ENCODE results near the gene SVBP.
A peak's percentile ranks its signal among the peaks of the same experiment; 100 is the strongest.

The SVBP gene

DNA sequence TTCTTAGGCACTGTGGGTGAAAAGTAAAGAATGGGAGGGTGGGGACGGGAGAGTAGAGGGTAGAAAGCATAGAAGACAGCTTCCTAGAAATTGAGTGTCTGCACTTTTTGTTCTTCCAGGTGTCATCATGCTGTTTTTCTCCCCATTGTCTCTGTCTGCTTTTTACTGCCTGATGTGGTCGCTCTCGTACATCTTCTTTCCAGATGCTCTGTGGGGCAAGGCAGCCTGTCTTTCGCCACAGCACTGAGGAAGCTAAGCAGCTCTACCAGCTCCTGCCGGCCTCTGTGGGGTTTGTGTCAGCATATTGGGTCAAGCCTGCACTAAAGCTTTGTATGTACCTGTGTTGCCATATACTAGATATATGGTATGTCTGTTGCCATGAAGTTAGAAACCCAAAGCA is 19.2 kb downstream of the SVBP start:
- DNase-seq, result no peak

DNA sequence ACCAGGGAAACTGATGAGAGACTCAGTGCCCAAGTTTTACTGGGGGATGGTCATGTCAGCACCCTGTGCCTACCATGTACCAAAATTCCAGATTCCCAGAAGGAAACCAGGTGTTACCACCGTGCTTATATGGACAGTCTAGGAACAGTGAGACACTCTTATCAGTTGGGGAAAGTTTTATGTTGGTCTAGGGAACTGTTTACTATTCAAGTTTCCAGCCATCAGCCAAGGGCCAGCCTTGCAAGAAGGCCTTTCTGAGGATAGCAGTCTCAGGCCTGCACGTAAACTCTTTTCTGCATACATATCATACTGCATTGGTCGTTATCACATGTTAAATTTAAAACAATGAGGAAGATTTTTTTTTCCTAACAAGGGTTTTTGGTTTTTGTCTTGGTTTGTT is 19.8 kb downstream of the SVBP start:
- DNase-seq, result no peak

- no peak for DNase-seq
These were observed 23.4 kb downstream of the SVBP start for GRCh38 chr1:42793824-42794223.

DNA sequence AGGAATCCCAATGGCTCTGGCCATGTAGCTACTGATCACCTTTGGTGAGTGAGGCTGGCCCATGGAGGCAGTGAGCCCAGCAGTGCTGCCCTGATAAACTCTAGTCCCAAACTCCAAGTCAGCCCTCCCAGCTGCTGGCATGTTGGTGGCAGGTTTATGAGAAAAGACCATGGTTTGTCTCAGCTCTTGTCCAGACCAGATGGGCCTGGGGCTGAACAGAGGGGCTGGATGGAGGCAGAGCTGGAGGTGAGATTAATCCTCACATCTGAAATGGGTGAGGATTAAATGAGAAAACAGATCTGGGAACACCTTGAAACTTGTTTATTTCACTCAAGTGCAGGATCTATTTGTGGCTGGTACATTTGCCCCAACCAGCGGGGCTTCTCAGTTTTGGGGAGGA is 29.2 kb downstream of the SVBP start:
- no peak for DNase-seq

GRCh38 chr1:42786097-42786496 is 31.1 kb downstream of the SVBP start:
- DNase-seq, result no peak

GRCh38 chr1:42784946-42785693 is 32.1 kb downstream of the SVBP start, which contains the start of gene TMEM269:
TMEM269 (plus strand) TSS chr1:42784991; CDS start chr1:42789894, 4,903 bp downstream.
- DNase-seq, result peak; percentile 29 to 31

DNA sequence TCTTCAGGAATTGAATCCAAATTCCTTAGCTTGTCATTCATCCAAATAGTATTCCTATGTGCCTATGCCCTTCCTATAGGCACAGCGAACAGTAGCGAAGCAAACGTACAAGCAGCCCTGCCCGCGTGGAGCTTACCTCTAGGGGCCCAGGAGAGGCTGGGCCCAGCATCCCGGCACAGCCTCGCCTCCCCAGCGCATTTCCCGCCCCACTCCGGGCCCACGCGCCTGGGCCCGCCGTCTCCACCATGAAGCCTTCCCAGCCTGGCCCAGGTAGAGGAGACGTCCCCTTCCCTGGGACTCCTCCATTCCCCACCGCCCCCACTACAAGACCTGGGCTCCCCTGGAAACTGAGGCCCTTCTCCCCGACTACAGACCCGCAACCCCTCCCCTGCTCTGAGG is 32.7 kb downstream of the SVBP start:
- DNase-seq, result no peak

DNA sequence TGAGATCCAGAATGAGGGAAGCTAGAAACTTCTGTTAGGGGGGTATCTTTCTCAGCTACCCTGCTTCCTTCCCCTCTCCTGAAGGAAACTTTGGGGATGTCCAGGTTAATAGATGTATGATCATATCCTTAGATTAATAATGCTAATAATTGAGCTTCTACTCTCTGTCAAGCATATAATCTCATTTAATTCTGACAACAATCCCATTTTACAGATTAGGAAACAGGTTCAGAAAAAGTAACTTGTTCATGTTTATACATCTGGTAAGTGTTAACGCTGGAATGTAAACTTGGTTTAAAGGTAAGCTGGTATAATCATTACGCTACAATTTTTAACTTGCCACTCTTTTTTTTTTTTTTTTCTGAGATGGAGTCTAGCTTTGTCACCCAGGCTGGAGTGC is 34.1 kb downstream of the SVBP start:
- no peak for DNase-seq

GRCh38 chr1:42780176-42780575 is 37.0 kb downstream of the SVBP start:
- no peak for DNase-seq

DNA sequence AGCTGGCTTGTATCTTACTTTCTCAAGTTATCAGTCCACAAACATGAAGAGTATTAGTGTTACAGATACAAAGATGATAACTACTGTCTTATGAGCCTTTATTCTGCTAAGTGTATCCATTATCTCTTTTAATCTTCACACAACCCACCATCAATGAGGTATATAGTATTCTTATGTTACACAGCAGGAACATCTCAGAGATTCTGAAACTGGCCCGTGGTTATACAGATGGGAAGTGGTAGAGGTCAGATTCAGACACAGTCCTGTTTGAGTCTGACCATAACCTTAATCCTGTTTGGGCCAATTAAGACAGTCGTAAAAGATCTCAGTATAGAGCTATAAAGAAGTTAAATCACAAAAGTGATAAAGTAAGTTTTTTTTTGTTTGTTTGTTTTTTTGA is 37.5 kb downstream of the SVBP start:
- DNase-seq, result no peak

DNA sequence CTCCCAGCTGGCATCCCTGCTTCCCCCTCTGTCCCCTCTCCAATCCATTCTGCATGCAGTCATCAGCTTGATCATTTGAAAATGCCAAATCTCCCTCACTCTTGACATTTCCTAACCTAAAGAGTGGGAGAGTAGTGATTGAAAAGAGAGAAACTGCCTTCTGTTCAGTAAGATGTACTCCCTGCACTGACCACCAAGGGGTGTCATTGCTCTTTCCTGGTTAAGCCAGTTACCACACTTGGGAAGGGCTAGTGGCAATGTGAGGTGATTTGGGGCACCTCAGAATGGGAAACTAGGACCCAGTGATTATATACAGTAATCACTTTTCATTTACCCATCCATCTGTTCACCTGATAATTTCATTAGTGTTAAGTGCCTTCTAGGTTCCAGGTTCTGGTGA is 39.3 kb downstream of the SVBP start:
- DNase-seq, result peak; percentile 25 to 37

DNA sequence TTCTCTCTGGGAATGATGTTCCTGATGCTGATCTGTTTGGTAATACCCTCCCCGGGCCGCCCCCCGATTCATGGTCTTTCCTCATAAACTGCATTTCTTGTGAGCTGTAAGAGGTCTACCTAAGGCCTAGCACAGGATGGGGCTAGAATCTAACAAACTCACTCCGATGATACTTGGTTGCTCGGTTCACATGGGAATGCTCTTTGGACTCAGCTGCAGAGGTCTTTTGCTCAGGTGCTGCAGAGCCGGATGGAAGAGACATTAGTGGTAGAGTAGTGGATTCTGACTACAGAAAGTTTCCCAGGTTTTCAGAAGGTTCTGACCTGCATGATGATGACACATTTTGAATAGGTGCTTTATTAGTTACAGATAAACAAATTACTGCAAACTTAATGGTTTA is 40.7 kb downstream of the SVBP start:
- DNase-seq, result no peak

- no peak for DNase-seq
These were observed 42.2 kb downstream of the SVBP start for GRCh38 chr1:42774928-42775526.

DNA sequence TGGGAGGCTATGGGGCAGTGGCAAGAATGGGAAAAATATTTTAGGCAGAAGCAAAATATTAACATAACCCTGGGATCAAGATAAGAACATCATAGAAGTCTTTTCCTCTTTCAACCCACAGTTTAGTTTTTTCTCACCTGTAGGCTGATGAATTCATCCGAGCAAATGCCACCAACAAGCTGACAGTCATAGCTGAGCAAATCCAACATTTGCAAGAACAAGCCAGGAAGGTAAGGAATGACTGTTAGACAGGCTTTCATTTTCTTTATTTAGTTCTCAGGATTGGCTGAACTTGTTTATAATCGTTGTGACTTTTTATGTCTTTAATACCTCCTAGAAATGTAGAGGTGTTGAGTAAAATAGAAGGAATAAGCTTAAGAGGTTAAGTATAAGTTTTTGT is 43.8 kb downstream of the SVBP start:
- no peak for DNase-seq

GRCh38 chr1:42769811-42770210 is 47.4 kb downstream of the SVBP start:
- DNase-seq, result no peak

GRCh38 chr1:42768172-42768571 is 49.0 kb downstream of the SVBP start:
- no peak for DNase-seq

DNA sequence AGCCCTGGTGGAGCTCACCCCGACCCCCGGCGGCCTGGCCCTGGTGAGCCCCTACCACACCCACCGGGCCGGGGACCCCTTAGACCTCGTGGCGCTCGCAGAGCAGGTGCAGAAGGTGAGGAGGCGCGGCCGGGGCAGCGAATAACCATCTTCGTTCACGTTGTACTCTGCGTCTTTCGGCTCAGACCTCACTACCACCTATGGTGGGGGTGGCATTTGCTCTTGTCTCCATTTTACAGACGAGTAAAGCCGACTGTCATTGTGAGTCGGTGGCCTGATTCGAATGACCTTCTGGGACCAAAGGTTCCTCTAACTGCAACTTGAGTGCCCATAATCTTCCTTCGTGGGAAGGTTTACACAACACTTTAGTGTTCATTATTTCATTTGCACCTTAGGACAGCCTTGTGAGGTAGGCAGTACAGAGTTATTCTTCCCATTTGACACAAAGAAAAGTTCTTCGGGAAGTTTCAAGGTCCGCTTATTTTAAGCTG is 49.6 kb downstream of the SVBP start:
- no peak for DNase-seq

DNA sequence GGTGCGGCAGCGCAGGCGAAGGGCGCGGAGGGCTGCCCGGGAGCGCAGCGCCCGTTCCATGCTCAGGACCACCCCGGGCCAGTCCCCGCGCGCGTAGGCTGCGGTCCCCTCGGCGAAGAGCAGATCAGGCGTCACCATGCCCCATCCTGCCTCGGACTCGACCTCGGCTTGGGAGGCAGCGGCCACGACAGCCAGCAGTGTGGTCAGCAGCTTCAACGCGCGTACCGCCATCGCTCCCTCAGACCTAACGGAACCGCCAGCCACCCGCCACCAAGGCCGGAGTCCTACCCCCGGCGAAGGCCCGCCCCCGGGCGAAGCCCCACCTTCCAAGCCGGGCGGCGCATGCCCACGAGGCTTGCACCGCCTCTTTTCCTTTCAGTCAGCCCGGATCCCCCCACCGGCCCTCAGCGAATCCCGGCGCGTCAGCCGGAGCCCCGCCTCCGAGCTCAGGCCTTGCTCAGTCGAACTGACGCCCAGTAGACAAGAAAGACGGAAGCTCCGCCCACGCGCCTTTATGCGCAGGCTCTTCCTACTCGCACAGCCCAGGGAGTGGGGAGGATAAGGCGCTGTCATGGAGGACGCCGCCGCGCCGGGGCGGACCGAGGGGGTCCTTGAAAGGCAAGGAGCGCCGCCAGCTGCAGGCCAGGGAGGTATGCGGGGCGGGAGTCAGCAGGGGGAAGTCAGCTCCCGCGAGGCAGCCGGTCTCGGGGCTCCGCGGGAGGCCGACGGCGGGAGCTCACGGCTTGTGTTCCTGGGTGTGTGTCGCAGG is 50.3 kb downstream of the SVBP start, which contains the start of the genes C1orf50 and P3H1:
C1orf50 (plus strand) TSS at position 509 of the 769 bp plus-strand sequence; CDS start at position 572, 63 bp downstream.
P3H1 (minus strand) TSS at position 288 of the 769 bp plus-strand sequence; CDS start at position 231, 57 bp downstream.
- DNase-seq, result peak; percentile 100

DNA sequence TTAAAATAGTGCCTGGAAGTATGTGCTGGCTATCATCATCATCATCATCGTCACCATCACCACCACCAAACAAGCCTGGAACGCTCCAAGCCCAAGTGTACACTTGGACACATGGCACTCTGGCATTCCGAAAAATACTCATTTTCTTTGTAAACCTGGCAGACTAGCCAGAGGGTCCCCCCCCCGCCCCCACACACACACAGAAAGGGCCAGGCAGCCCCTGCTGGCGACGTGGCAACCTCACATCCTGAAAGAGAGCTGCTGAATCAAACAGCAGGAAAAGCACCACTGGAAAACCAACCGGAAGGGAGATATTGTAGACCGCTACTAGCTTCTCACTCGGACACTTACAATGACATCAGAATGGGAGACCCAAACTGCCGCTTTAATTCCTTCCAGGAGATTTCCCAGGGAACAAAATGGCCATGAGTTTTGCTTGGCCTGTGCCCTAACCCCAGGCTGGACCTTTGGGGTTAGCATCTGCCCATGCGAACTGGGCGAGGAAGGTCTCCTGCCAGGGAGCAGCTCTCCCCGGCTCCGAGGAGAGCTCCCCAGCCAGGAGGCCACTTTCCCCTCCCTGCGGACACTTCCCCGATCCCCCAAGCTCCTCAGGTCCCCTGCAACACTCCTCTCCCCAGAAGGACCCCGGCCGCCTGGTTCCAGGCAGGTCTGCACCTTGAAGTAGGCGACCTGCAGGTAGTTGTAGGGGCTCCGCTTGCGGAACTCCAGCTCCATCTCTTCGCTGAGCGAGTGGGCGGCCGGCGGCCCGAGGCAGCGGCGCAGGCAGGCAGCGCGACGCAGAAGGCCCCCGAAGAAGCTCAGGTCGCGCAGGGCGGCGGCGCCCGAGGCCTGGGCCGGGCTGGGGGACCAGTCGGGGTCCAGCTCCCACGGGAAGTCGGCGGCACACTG is 51.1 kb downstream of the SVBP start:
- DNase-seq, result peak; percentile 21 to 34

DNA sequence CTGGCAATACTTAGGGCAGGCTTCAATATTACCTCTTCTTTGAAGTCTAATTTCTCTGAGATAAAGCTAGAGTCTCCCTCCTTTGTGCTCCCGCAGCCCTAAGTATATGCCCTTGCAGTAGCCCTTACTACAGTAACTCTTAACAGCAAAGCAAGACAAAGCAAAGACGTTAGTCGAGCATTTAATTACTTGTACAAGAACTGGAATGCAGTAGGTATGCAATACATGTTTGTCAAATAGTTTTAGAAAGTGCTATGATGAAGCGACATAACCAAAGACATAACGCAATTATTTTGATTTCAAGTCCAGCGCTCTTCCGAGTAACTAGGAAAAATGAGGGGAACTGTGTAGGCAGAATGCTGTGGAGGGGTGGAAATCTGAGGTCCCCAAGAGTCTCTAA is 51.9 kb downstream of the SVBP start:
- DNase-seq, result no peak

DNA sequence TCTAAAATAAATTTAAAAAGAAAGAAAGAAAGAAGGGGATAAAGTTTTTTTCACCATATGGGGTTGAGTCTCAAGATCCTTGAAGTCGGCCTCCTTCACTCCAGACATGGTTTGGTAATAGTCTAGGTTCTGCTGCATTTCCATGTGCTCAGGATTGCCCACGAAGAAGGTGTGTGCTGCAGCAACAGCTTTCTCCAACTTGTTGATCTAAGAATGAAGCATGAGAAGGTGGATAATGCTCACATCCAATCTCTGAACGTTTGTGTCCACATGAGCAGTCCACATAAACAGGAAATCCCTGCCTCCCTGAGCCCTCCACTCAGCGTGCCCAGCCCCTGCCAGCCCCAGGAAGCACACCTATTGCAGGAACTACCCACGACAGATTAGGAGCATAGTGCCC is 54.9 kb downstream of the SVBP start:
- DNase-seq, result no peak

GRCh38 chr1:42761567-42761966 is 55.6 kb downstream of the SVBP start:
- DNase-seq, result no peak
